Measurements from ENCODE around the gene VPS45.
"Not testable (repeated sequence)": the region's sequence is repeated elsewhere in the genome, so short reads cannot be mapped to it uniquely, and the experiment has no call there.

Gene VPS45

GRCh38 chr1:150126811-150127210 is 59.2 kb downstream of the VPS45 start:
- no peaks in the 10 kb centered on the region for H3K9me3 Mint-ChIP-seq
- H3K4me3 Mint-ChIP-seq: no peak overlapping the region
- H3K27me3 Mint-ChIP-seq (ENCODE audit: low read depth): no peaks in the 10 kb centered on the region
- no peak overlapping the region for H3K27ac Mint-ChIP-seq
- DNase-seq (ENCODE audit: low spot score): no peak
- no peaks in the 10 kb centered on the region for H3K4me1 Mint-ChIP-seq (ENCODE audit: low read depth)
- H3K36me3 Mint-ChIP-seq (ENCODE audit: low read depth): peaks cover 9% of the 10 kb centered on the region

GRCh38 chr1:150127464-150127863 is 59.9 kb downstream of the VPS45 start:
- no peaks in the 10 kb centered on the region for H3K27me3 Mint-ChIP-seq (ENCODE audit: low read depth)
- no peak overlapping the region for H3K27ac Mint-ChIP-seq
- peaks cover 3% of the 10 kb centered on the region for H3K36me3 Mint-ChIP-seq (ENCODE audit: low read depth)
- H3K4me3 Mint-ChIP-seq: no peak overlapping the region
- DNase-seq (ENCODE audit: low spot score): no peak
- H3K9me3 Mint-ChIP-seq: no peaks in the 10 kb centered on the region
- H3K4me1 Mint-ChIP-seq (ENCODE audit: low read depth): no peaks in the 10 kb centered on the region

GRCh38 chr1:150127868-150128267 is 60.3 kb downstream of the VPS45 start:
- Mint-ChIP-seq H3K36me3 (ENCODE audit: low read depth) (peaks cover 3% of the 10 kb centered on the region), H3K4me1 (ENCODE audit: low read depth) (no peaks in the 10 kb centered on the region), H3K27ac (no peak overlapping the region), H3K9me3 (no peaks in the 10 kb centered on the region), H3K4me3 (no peak overlapping the region), H3K27me3 (ENCODE audit: low read depth) (no peaks in the 10 kb centered on the region)
- no peak for DNase-seq (ENCODE audit: low spot score)

GRCh38 chr1:150132372-150132771 is 64.8 kb downstream of the VPS45 start:
- H3K4me3 Mint-ChIP-seq: no peak overlapping the region
- H3K36me3 Mint-ChIP-seq (ENCODE audit: low read depth): peaks cover 8% of the 10 kb centered on the region
- H3K27ac Mint-ChIP-seq: no peak overlapping the region
- no peaks in the 10 kb centered on the region for H3K9me3 Mint-ChIP-seq
- no peak for DNase-seq (ENCODE audit: low spot score)
- H3K4me1 Mint-ChIP-seq (ENCODE audit: low read depth): no peaks in the 10 kb centered on the region
- H3K27me3 Mint-ChIP-seq (ENCODE audit: low read depth): no peaks in the 10 kb centered on the region

- Mint-ChIP-seq H3K27ac (no peak overlapping the region), H3K4me1 (ENCODE audit: low read depth) (no peaks in the 10 kb centered on the region), H3K36me3 (ENCODE audit: low read depth) (peaks cover 6% of the 10 kb centered on the region), H3K27me3 (ENCODE audit: low read depth) (no peaks in the 10 kb centered on the region), H3K9me3 (no peaks in the 10 kb centered on the region), H3K4me3 (no peak overlapping the region)
- no peak for DNase-seq (ENCODE audit: low spot score)
These were observed 67.0 kb downstream of the VPS45 start for GRCh38 chr1:150134537-150134936.

GRCh38 chr1:150135400-150135799 is 67.8 kb downstream of the VPS45 start:
- DNase-seq (ENCODE audit: low spot score); H3K36me3 Mint-ChIP-seq (ENCODE audit: low read depth); H3K27me3 Mint-ChIP-seq (ENCODE audit: low read depth); H3K9me3 Mint-ChIP-seq; H3K4me1 Mint-ChIP-seq (ENCODE audit: low read depth); H3K27ac Mint-ChIP-seq; H3K4me3 Mint-ChIP-seq: not testable (repeated sequence)

GRCh38 chr1:150138044-150138443 is 70.5 kb downstream of the VPS45 start:
- no peak for DNase-seq (ENCODE audit: low spot score)
- Mint-ChIP-seq H3K4me1 (ENCODE audit: low read depth) (no peaks in the 10 kb centered on the region), H3K27me3 (ENCODE audit: low read depth) (no peaks in the 10 kb centered on the region), H3K36me3 (ENCODE audit: low read depth) (peaks cover 6% of the 10 kb centered on the region), H3K9me3 (no peaks in the 10 kb centered on the region), H3K4me3 (no peak overlapping the region), H3K27ac (no peak overlapping the region)

- Mint-ChIP-seq H3K27me3 (ENCODE audit: low read depth) (peaks cover 3% of the 10 kb centered on the region), H3K4me3 (no peak overlapping the region), H3K36me3 (ENCODE audit: low read depth) (peaks cover 3% of the 10 kb centered on the region), H3K9me3 (no peaks in the 10 kb centered on the region), H3K4me1 (ENCODE audit: low read depth) (peaks cover 15% of the 10 kb centered on the region), H3K27ac (no peak overlapping the region)
- DNase-seq (ENCODE audit: low spot score): no peak
These were observed 73.9 kb downstream of the VPS45 start for GRCh38 chr1:150141452-150141851.

GRCh38 chr1:150142083-150142482 is 74.5 kb downstream of the VPS45 start:
- Mint-ChIP-seq H3K4me3 (no peak overlapping the region), H3K36me3 (ENCODE audit: low read depth) (peaks cover 3% of the 10 kb centered on the region), H3K27ac (no peak overlapping the region), H3K9me3 (no peaks in the 10 kb centered on the region), H3K27me3 (ENCODE audit: low read depth) (peaks cover 9% of the 10 kb centered on the region), H3K4me1 (ENCODE audit: low read depth) (peaks cover 21% of the 10 kb centered on the region)
- no peak for DNase-seq (ENCODE audit: low spot score)

- Mint-ChIP-seq H3K4me3 (no peak overlapping the region), H3K27ac (no peak overlapping the region), H3K9me3 (no peaks in the 10 kb centered on the region)
These were observed 77.0 kb downstream of the VPS45 start for GRCh38 chr1:150144606-150145005.

GRCh38 chr1:150146016-150146415 is 78.4 kb downstream of the VPS45 start:
- DNase-seq (ENCODE audit: low spot score); H3K27ac Mint-ChIP-seq; H3K4me3 Mint-ChIP-seq; H3K9me3 Mint-ChIP-seq; H3K36me3 Mint-ChIP-seq (ENCODE audit: low read depth): not testable (repeated sequence)
- peaks cover 31% of the 10 kb centered on the region for H3K27me3 Mint-ChIP-seq (ENCODE audit: low read depth)
- H3K4me1 Mint-ChIP-seq (ENCODE audit: low read depth): peaks cover 38% of the 10 kb centered on the region

More at GRCh38 chr1:150144606-150145005, 77.0 kb downstream of the VPS45 start:
- Mint-ChIP-seq H3K36me3 (ENCODE audit: low read depth) (peaks cover 4% of the 10 kb centered on the region), H3K27me3 (ENCODE audit: low read depth) (peaks cover 30% of the 10 kb centered on the region), H3K4me1 (ENCODE audit: low read depth) (peaks cover 36% of the 10 kb centered on the region)
- no peak for DNase-seq (ENCODE audit: low spot score)

GRCh38 chr1:150146849-150147542 is 79.4 kb downstream of the VPS45 start:
- Mint-ChIP-seq H3K27ac (no peak overlapping the region), H3K27me3 (ENCODE audit: low read depth) (peaks cover 35% of the 10 kb centered on the region), H3K4me3 (peak overlapping the region; percentile 46), H3K4me1 (ENCODE audit: low read depth) (peaks cover 48% of the 10 kb centered on the region), H3K9me3 (no peaks in the 10 kb centered on the region), H3K36me3 (ENCODE audit: low read depth) (peaks cover 15% of the 10 kb centered on the region)
- DNase-seq (ENCODE audit: low spot score): no peak

- peaks cover 52% of the 10 kb centered on the region for H3K4me1 Mint-ChIP-seq (ENCODE audit: low read depth)
- peak overlapping the region; percentile 89 for H3K4me3 Mint-ChIP-seq
- peak overlapping the region; percentile 63 for H3K27ac Mint-ChIP-seq
- peaks cover 27% of the 10 kb centered on the region for H3K36me3 Mint-ChIP-seq (ENCODE audit: low read depth)
- H3K9me3 Mint-ChIP-seq: no peaks in the 10 kb centered on the region
- peaks cover 35% of the 10 kb centered on the region for H3K27me3 Mint-ChIP-seq (ENCODE audit: low read depth)
- DNase-seq (ENCODE audit: low spot score): no peak
These were observed 81.3 kb downstream of the VPS45 start for GRCh38 chr1:150148837-150149270.

GRCh38 chr1:150149271-150150132 is 81.9 kb downstream of the VPS45 start, which contains the start of gene PLEKHO1:
Gene PLEKHO1 (plus strand): TSS chr1:150149916. CDS start chr1:150150258, 342 bp downstream.
- H3K4me1 Mint-ChIP-seq (ENCODE audit: low read depth): peaks cover 56% of the 10 kb centered on the region
- peaks cover 35% of the 10 kb centered on the region for H3K27me3 Mint-ChIP-seq (ENCODE audit: low read depth)
- peak within 1 kb of the TSS; percentile 87 for H3K27ac Mint-ChIP-seq
- peaks cover 33% of the 10 kb centered on the region for H3K36me3 Mint-ChIP-seq (ENCODE audit: low read depth)
- peak; percentile 77 for DNase-seq (ENCODE audit: low spot score)
- no peaks in the 10 kb centered on the region for H3K9me3 Mint-ChIP-seq
- H3K4me3 Mint-ChIP-seq: peak within 1 kb of the TSS; percentile 89
